ENCODE results near the gene NMU.
"Not testable (repeated sequence)": the region's sequence is repeated elsewhere in the genome, so short reads cannot be mapped to it uniquely, and the experiment has no call there.

NMU gene

DNA sequence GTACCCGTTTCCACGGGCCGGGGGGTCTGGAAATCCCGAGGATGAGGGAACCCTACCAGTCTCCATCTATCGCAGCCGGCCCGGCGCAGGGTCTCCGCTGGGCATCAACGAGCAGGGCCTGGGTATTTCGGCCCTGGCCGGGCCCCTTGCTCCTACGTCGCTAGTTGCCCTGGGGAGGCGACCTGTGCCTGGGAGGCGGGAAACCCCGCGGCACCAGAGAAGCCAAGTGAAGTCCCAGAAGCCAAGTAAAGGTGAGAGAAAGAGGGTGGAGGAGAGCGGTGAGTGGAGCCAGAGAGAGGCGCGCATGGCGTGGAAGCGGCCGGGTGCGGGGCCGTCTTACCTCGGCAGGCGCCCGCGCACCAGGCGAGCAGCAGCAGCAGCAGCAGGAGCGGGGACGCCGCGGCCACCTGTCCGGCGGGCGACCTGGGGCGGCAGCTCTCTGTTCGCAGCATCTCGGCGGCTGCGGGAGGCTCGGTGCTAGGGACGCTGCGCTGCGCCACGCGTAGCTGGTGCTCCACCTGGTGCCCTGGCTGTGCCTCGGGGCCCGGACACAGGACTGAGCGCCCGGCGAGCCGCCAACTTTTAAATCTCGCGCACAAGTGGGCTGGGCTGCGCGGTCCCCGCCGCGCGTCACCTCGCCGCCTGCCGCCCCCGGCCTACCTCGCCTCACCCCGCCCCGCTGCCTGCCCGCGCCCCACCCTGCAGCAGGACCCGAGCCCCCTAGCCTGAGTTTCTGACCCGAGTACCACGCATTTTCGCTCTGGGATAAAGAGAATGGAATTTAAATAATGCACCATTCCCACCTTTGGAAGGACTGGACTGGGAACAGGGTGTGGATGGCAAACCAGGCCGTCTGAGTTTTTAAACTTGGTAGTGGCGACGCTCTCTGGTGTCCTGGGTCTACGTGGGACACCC lies at the start of gene NMU:
TSS of gene NMU (minus strand) at position 558 of the 915 bp plus-strand sequence. CDS start at position 452, 106 bp downstream.
- no peak for DNase-seq (ENCODE audit: low read depth in 2 of 2)

DNA sequence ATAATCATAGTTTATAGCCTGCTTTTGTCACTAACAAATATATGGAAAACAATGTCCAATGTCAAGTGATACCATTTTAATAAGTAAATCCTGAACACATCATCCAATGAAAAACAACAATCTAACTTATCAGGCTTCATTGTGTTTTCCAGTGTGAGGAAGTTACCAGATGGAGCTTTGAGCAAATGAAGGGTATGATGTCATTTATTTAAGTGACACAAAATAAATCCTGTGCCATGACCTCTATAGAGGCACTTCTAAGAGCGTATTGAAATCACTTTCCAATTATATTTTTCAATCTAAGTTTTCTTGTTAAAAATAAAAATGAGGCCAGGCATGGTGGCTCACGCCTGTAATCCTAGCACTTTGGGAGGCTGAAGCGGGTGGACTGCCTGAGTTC lies 48.2 kb upstream of the NMU start:
- DNase-seq (ENCODE audit: low read depth in 2 of 2) = no peak

DNA sequence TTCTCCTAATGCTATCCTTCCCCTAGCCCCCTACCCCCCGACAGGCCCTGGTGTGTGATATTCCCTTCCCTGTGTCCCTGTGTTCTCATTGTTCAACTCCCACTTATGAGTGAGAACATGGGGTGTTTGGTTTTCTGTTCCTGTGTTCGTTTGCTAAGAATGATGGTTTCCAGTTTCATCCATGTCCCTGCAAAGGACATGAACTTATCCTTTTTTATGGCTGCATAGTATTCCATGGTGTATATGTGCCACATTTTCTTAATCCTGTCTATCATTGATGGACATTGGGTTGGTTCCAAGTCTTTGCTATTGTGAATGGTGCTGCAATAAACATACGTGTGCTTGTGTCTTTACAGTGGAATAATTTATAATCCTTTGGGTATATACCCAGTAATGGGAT lies 46.7 kb upstream of the NMU start:
- not testable (repeated sequence) for DNase-seq (ENCODE audit: low read depth in 2 of 2)

DNA sequence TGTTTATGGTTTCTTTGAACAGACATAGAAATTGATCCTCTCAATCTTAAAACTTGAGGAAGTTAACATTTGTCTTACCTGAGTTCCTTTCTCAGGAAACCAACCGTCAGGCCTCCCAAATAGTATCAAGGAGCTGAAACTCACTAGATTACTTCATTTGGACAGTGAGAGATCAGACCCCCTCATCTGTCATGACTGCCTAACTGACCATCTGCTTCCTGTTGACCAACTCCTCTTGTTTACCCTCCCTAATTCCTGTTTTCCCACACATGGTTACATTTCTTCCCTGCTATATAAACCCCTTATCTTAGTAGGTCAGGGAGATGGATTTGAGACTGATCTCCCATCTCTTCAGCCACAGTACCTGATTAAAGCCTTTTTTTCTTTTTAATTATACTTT lies 46.2 kb upstream of the NMU start:
- DNase-seq (ENCODE audit: low read depth in 2 of 2) = no peak

DNA sequence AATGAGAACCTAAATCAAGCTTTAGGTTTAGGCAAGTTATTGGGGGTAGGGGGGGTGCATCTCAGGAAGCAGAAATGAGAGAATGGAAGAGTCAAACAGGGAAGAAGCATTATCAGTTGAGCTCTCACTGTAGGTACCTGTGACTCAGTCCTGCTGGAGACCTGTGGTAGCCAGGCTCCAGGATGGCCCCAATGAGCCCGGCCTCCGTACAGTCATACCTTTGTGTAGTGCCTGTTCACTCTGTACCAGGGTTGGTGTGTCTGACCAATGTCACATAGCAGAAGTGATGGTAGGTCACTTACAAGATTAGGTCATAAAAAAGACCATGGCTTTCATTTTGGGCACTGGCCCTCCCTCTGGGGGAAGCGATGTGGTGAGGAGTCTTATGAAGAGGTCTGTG lies 45.3 kb upstream of the NMU start:
- DNase-seq (ENCODE audit: low read depth in 2 of 2) = no peak

DNA sequence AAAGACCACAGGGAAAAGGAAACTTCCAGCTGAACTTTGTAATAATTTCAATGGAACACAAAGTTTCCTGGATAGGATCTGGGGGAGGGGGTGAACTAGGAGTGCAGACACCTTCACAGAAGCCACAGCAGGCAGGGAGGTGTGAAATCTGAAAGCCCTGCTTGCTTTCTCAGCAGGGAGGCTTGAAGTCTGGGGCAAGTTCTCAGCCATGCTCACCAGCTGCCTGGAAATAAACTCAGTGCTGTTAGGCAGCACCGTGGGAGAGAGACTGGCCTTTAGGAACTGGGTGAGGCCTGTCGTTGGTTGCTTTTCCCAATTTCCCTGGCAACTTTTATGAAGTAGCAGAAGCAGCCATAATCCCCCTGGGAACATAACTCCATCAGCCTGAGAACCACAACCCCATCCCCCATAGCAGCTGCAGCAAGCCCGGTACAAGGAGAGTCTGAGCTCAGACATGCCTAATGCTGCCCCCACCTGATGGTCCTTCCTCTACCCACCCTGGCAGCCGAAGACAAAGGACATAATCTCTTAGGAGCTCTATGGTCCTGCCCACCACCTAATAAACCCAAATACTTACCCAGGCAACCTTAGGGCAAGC lies 39.2 kb upstream of the NMU start:
- no peak for DNase-seq (ENCODE audit: low read depth in 2 of 2)

GRCh38 chr4:55673424-55673823 lies 37.3 kb upstream of the NMU start:
- DNase-seq (ENCODE audit: low read depth in 2 of 2) = no peak

GRCh38 chr4:55671667-55672066 lies 35.6 kb upstream of the NMU start:
- DNase-seq (ENCODE audit: low read depth in 2 of 2) = no peak

DNA sequence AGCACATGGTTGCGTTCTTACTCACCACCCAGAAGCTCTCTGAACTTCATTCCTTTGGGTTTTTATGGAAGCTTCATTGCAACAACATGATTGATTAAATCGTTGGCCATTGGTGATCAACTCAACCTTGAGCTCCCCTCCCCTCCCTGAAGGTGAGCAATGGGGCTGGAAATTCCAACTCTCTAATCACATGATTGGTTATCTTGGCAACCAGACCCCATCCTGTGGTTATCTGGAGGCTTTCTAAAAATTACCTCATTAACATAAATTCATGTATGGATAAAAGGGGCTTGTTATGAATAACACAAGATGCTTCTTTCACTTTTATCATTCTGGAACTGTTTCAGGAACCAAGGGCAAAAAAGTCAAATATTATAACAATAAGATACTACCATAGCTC lies 34.6 kb upstream of the NMU start:
- DNase-seq (ENCODE audit: low read depth in 2 of 2) = no peak

- DNase-seq (ENCODE audit: low read depth in 2 of 2) = no peak
Measured at GRCh38 chr4:55668449-55668848, 32.4 kb upstream of the NMU start.

- no peak for DNase-seq (ENCODE audit: low read depth in 2 of 2)
Measured at GRCh38 chr4:55666535-55666934, 30.4 kb upstream of the NMU start.

DNA sequence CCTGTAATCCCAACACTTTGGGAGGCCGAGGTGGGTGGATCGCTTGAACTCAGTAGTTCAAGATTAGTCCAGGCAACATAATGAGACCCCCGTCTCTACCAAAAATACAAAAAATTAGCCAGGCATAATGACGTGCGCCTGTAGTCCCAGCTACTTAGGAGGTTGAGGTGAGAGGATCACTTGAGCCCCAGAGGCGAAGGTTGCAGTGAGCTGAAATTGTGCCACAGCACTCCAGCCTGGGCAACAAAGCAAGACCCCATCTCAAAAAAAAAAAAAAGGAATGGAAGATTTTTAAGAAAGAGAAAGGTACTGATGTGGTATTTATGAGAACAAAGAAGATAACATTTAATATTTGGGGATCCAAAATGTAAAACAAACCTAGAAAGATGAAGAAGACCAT lies 27.0 kb upstream of the NMU start:
- no peak for DNase-seq (ENCODE audit: low read depth in 2 of 2)

GRCh38 chr4:55661398-55662056 lies 25.4 kb upstream of the NMU start:
- DNase-seq (ENCODE audit: low read depth in 2 of 2) = no peak

GRCh38 chr4:55658657-55659056 lies 22.6 kb upstream of the NMU start:
- no peak for DNase-seq (ENCODE audit: low read depth in 2 of 2)

GRCh38 chr4:55654131-55654530 lies 18.0 kb upstream of the NMU start:
- DNase-seq (ENCODE audit: low read depth in 2 of 2) = no peak

DNA sequence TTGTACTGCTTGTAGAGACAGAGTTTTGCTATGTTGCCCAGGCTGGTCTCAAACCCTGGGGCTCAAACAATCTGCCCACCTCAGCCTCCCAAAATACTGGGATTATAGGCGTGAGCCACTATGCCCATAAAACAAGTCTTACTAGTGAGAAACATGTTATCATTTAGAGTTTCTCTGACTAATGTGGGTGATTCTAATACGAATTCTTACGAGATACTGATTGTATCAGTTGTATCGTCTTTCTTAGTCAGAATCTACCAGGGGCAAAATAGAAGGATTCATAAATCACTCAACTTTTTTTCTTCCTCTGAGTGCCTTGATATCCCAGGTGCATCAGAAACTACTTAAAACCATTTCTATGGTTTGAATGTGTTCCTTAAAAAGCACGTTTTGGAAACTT lies 14.4 kb upstream of the NMU start:
- no peak for DNase-seq (ENCODE audit: low read depth in 2 of 2)

DNA sequence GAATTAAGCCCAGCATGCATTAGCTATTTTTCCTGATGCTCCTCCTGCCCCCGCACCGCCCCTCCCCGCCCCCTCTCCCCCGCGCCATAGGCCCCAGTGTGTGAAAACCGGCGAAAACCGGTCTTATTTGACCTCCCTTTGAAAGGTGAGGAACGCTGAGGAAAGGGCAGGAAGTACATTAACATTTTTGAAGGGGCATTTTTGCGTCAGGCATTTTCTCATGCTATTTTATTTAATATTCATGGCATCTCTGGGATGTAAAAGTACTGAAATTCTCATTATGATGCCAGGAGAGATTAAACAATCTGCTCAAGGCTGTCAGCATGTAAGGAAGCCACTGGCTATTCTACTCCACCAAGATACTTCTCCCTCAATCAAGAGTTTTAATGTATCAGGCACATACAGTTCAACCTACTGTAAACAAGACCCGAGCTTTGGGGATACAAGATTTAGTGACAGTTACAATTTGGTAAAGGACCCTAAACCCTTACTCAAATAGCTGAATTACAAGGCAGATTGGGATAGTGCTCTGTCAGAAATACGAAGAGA lies 1.2 kb upstream of the NMU start:
- no peak for DNase-seq (ENCODE audit: low read depth in 2 of 2)

DNA sequence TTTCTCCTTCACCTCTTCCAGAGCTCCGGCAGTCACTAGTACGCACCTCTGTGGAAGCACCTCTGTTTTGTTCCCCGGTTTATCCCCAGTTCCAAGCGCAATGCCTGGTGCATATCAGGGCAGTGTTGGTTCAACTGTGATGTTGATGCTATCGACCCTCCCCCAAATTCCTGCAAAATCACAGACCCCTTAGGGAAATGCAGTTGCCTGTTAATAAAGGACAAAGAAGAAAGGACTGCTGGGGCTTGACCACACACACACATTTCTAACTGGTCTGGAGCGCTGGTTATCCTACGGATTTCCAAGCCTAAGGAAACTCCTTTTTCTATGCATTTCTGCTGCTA lies 530 bp upstream of the NMU start:
- no peak for DNase-seq (ENCODE audit: low read depth in 2 of 2)

DNA sequence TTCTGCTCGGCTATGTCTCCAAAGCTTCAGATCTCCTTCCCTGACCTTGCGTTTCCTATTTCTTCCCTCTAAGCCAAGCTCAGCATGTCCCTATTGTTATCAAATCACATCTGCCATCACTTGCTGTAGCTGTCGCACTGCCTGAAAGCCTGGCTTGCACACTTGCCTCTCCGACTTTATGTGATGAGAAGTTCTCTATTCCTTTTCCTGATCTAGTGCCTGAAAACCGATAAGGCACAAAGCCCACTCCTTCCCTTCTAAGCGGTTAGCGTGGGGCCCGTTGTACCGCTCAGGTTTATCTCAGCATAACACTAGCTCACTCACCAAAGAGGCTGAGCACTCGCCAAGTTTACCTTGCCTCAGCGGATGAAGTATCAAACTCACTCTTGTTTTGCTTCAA lies 816 bp downstream of the NMU start:
- no peak for DNase-seq (ENCODE audit: low read depth in 2 of 2)

DNA sequence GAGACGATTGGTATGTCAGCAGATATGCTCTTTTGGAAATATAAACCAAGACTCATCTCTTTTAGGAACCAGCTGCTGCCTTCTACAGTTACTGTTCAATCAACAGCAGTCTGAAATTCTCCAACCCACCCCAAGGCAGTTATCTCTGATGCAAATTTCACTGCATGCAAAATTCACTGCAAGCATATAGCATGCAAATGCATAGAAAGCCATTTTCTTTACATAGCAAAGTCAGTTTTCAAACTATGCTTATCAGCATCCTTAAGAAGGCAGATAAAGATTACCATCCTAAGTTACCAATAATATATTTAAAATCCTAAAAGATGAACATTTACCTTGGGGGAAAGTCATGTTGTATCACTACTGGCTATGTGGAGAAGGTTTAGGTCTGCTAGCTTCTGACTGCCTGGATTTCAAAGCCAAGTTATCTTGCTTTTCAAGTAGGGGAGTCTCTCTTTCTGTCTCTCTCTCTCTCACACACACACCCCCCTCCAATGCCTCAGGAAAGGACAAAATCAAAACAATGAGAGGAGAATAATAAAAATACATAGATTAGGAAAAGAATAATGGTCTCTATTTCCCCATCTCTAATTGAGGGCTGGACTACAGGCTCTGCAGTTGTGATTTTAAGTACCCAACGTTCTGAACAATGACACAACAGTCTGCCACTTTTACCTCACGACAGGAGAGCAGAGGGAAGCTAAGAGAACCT lies 1.5 kb downstream of the NMU start:
- no peak for DNase-seq (ENCODE audit: low read depth in 2 of 2)

DNA sequence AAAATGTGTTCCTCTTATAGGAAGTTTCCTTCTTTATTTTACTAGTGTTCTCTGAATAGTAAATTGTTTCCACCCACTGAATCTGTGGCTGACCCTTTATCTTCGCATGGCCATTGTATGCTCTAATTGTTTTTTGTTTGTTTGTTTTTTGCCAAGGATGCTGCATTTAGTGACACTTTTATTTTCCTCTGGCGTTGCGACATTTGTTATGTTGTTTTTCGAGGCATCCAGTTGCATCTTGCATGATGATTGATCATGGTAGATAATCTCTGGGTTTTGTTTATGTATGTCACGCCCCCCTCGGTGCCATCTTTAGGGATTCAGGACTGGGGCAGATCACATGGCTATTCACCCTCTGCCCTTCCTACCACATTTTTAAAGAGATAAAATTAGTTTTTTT lies 2.2 kb downstream of the NMU start:
- no peak for DNase-seq (ENCODE audit: low read depth in 2 of 2)

DNA sequence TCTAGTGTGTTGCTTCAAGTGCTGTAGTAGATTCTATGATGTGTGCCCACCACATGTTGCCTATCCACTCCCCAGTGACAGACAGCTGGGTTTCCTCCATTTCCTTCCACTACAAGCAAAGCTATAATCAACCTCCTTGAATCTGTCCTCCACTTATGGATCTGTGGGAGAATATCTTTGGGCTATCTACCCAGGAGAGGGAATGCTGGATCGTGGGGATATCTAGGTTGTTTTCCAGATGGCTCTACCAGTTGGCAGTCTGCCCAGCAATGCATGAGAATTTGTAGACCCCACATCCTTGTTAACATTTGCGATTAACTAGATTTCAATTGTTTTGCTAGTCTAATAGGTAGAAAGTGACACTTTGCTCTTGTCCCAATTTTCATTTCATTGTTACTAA lies 10.3 kb downstream of the NMU start:
- no peak for DNase-seq (ENCODE audit: low read depth in 2 of 2)
